GM18505 (cell line): Measurements from ENCODE around the gene GTF2B.
"Not testable (repeated sequence)": the region's sequence is repeated elsewhere in the genome, so short reads cannot be mapped to it uniquely, and the experiment has no call there.

Experiments
- ATAC-seq: cut with Tn5 transposase; IDR thresholded peaks from one replicate; pipeline ENCODE4 v1.9.1; 2021; ENCODE audit not compliant: unreplicated experiment
- POLR2A ChIP-seq: IDR thresholded peaks from 4 replicates; pipeline ENCODE4 v1.6.1; 2011; ENCODE audit warnings: borderline replicate concordance; ENCODE audit not compliant: insufficient read depth, insufficient read length; ENCODE audit errors: extremely low read depth

GTF2B gene

GRCh38 chr1:88873737-88874349 lies 17.5 kb downstream of the GTF2B start:
- no peak for TF ChIP-seq POLR2A

GRCh38 chr1:88869644-88870043 lies 21.7 kb downstream of the GTF2B start:
- not testable (repeated sequence) for ATAC-seq

More at GRCh38 chr1:88873737-88874349, 17.5 kb downstream of the GTF2B start:
- ATAC-seq = no peak

GRCh38 chr1:88867743-88868521 lies 23.4 kb downstream of the GTF2B start:
- no peak for ATAC-seq

GRCh38 chr1:88851303-88852063 lies 39.9 kb downstream of the GTF2B start:
- ATAC-seq = no peak
- TF ChIP-seq POLR2A = no peak

More at GRCh38 chr1:88867743-88868521, 23.4 kb downstream of the GTF2B start:
- TF ChIP-seq POLR2A = no peak

GRCh38 chr1:88847643-88848042 lies 43.7 kb downstream of the GTF2B start:
- no peak for ATAC-seq
- TF ChIP-seq POLR2A = no peak

GRCh38 chr1:88825721-88826120 lies 65.6 kb downstream of the GTF2B start:
- no peak for ATAC-seq
- TF ChIP-seq POLR2A = no peak

GRCh38 chr1:88819642-88820041 lies 71.7 kb downstream of the GTF2B start:
- not testable (repeated sequence) for ATAC-seq

GRCh38 chr1:88813471-88813870 lies 77.9 kb downstream of the GTF2B start:
- TF ChIP-seq POLR2A = no peak
- no peak for ATAC-seq

- no peak for TF ChIP-seq POLR2A
- no peak for ATAC-seq
These were observed 79.0 kb downstream of the GTF2B start for GRCh38 chr1:88812366-88812765.

GRCh38 chr1:88803444-88803843 lies 87.9 kb downstream of the GTF2B start:
- no peak for TF ChIP-seq POLR2A
- ATAC-seq = no peak

GRCh38 chr1:88802950-88803349 lies 88.4 kb downstream of the GTF2B start:
- ATAC-seq = no peak
- TF ChIP-seq POLR2A = no peak
